Suprapubic skin (tissue), 4 donors: ENCODE measurements around the gene B3GNT3. TPM values are rescaled to one million over a fixed set of nuclear protein-coding genes. Genes with fewer than 3 reads are reported as not detected.

Experiments
- DNase-seq, 2 donors: peaks; one replicate each; pipeline ENCODE4 v3.0.0-alpha.2; 2019; ENCODE audit warnings: low spot score in 2 of 2
- H3K27ac ChIP-seq: fragments of 200-600 bp; sonication (generic); one replicate; pipeline ENCODE4 v1.5.1; 2019
- H3K27me3 ChIP-seq: fragments of 200-600 bp; sonication (generic); one replicate; pipeline ENCODE4 v1.5.1; 2019
- H3K36me3 ChIP-seq: fragments of 200-600 bp; sonication (generic); one replicate; pipeline ENCODE4 v1.5.1; 2019
- H3K4me1 ChIP-seq: fragments of 200-600 bp; sonication (generic); one replicate; pipeline ENCODE4 v1.5.1; 2019
- H3K4me3 ChIP-seq: fragments of 200-600 bp; sonication (generic); one replicate; pipeline ENCODE4 v1.5.1; 2019; ENCODE audit warnings: mild to moderate bottlenecking
- H3K9me3 ChIP-seq: fragments of 200-600 bp; sonication (generic); one replicate; pipeline ENCODE4 v1.5.1; 2019
- EP300 ChIP-seq: sonication (generic); formaldehyde crosslinking; IDR thresholded peaks from one replicate; pipeline ENCODE4 v1.6.1; 2017; ENCODE audit warnings: antibody characterized with exemption
- POLR2A ChIP-seq, 2 donors: fragments of 450-650 bp; IDR thresholded peaks; one replicate each; pipeline ENCODE4 v1.6.1; 2017; ENCODE audit warnings: antibody characterized with exemption in 2 of 2, mild to moderate bottlenecking in 2 of 2, moderate library complexity in 2 of 2
- POLR2AphosphoS5 ChIP-seq, 3 donors: sonication (generic); formaldehyde crosslinking; IDR thresholded peaks; one replicate each; pipeline ENCODE4 v1.6.1; 2017; ENCODE audit warnings: antibody characterized with exemption in 3 of 3
- WGBS: methylation state at CpG from one replicate; pipeline ENCODE4 v1.1.5; 2018; 5-methylcytosine and 5-hydroxymethylcytosine counted together
- total RNA-seq, 4 donors: library from RNA; depleted of rRNA; stranded (reverse); fragments of >200 nt; gene quantifications; one replicate each; pipeline ENCODE4 v1.1.0, GENCODE V29; 2016
- TF ChIP-seq, protein P1 (sequence below), 2 donors: fragments of 200-600 bp in 1 of 2; fragments of 450-650 bp in 1 of 2; sonication (generic) in 1 of 2; IDR thresholded peaks; one replicate each; pipeline ENCODE4 v1.5.1; 2016 to 2019; ENCODE audit warnings: antibody characterized with exemption in 2 of 2, mild to moderate bottlenecking in 1 of 2, moderate library complexity in 1 of 2

B3GNT3 gene
- total RNA-seq, 4 donors from 2014 or later, result 1.4 to 12.1 (median 5.9) TPM

DNA sequence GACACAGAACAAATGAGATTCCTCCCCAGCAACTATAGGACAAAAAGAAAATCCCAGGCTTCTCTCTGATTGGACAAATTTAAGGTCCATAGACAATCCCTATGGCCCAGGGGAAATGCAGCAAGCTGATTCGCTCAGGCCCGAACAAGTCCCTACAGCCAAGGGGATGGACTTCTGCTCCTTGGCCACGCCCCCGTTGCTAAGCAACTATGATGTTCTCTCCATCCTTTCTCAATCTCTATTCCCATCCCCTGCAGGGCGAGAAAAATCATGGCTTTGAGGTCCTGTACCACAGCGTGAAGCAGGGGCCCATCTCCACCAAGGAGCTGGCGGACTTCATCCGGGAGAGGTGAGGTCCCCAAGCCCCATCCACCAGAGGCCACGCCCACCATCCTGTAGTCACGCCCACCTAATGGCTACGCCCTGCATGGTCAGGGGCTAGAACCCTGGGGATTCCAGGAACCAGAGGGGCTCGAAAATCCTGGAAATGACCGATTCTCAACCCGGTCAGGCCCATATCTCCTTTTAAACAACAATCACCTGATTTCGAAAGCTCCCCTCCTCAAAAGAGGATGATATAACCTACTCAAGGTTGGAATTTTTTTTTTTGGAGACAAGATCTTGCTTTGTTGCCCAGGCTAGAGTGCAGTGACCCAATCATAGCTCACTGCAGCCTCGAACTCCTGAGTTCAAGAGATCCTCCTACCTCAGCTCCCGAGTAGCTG, 32.3 kb upstream of the B3GNT3 start:
- Histone ChIP-seq H3K9me3 (no peaks in the 10 kb centered on the region), H3K4me1 (peaks cover 12% of the 10 kb centered on the region), H3K27me3 (no peaks in the 10 kb centered on the region), H3K36me3 (no peaks in the 10 kb centered on the region), H3K4me3 (no peak overlapping the region), H3K27ac (no peak overlapping the region)
- no peak for DNase-seq
- TF ChIP-seq POLR2A (IDR thresholded peaks at IDR 0.05), result no peak
- no peak for TF ChIP-seq EP300
- TF ChIP-seq POLR2AphosphoS5 (IDR thresholded peaks at IDR 0.05), result no peak
- TF ChIP-seq, protein P1, sequence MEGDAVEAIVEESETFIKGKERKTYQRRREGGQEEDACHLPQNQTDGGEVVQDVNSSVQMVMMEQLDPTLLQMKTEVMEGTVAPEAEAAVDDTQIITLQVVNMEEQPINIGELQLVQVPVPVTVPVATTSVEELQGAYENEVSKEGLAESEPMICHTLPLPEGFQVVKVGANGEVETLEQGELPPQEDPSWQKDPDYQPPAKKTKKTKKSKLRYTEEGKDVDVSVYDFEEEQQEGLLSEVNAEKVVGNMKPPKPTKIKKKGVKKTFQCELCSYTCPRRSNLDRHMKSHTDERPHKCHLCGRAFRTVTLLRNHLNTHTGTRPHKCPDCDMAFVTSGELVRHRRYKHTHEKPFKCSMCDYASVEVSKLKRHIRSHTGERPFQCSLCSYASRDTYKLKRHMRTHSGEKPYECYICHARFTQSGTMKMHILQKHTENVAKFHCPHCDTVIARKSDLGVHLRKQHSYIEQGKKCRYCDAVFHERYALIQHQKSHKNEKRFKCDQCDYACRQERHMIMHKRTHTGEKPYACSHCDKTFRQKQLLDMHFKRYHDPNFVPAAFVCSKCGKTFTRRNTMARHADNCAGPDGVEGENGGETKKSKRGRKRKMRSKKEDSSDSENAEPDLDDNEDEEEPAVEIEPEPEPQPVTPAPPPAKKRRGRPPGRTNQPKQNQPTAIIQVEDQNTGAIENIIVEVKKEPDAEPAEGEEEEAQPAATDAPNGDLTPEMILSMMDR (IDR thresholded peaks at IDR 0.05), result no peak
- WGBS, result 59% methylated on average over 17 of the region's 17 CpGs

DNA sequence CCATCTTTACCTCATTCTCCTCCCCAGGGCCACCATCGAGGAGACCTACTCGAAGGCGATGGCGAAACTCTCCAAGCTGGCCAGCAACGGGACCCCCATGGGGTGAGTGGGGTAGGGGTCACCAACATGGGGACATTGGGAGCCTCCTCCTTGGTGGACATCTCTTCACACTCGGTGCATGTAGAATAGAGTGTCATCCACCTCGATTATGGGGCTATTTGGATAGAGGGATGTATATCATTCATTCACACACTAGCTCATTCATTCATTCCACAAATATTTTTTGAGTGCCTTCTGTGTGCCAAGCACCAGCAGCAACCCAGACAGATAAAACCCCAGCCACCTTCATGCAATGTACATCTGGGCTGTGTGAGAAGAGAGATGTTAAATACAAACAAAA, 30.6 kb upstream of the B3GNT3 start:
- H3K4me3 ChIP-seq, result no peak overlapping the region
- no peaks in the 10 kb centered on the region for H3K9me3 ChIP-seq
- TF ChIP-seq POLR2A (IDR thresholded peaks at IDR 0.05), result no peak
- no peak for TF ChIP-seq POLR2AphosphoS5 (IDR thresholded peaks at IDR 0.05)
- TF ChIP-seq EP300, result no peak
- TF ChIP-seq, protein P1 (IDR thresholded peaks at IDR 0.05), result no peak
- WGBS, result 89% methylated on average over 5 of the region's 7 CpGs
- H3K27me3 ChIP-seq, result no peaks in the 10 kb centered on the region
- H3K36me3 ChIP-seq, result no peaks in the 10 kb centered on the region
- no peak for DNase-seq
- no peak overlapping the region for H3K27ac ChIP-seq
- peaks cover 12% of the 10 kb centered on the region for H3K4me1 ChIP-seq

DNA sequence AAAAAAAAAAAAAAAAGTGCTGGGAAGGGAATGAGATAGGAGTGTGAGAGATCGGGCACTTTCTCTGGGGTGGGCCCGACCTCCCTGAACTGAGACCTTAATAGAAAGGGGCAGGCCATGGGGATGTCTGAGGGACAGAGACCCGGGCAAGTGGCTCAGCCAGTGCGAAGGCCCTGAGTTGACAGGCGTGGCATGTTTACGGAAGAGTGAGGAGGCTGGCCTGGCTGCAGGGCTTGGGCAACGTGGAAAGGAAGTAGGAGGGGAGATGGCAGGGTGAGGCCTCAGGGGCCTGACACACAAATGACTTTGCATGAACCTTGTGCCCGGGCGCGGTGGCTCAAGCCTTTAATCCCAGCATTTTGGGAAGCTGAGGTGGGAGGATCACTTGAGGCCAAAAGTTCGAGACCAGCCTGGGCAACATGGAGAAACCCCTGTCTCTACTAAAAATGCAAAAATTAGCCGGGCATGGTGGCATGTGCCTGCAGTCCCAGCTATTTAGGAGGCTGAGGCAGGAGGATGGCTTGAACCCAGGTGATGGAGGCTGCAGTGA, 29.8 kb upstream of the B3GNT3 start:
- H3K4me3 ChIP-seq, result no peak overlapping the region
- H3K4me1 ChIP-seq, result peaks cover 12% of the 10 kb centered on the region
- TF ChIP-seq POLR2AphosphoS5 (IDR thresholded peaks at IDR 0.05) (no peak), POLR2A (IDR thresholded peaks at IDR 0.05) (no peak), EP300 (no peak)
- TF ChIP-seq, protein P1 (IDR thresholded peaks at IDR 0.05), result no peak
- H3K9me3 ChIP-seq, result no peaks in the 10 kb centered on the region
- WGBS, result 47% methylated on average over 12 of the region's 12 CpGs
- DNase-seq, result no peak
- H3K27ac ChIP-seq, result no peak overlapping the region
- H3K36me3 ChIP-seq, result no peaks in the 10 kb centered on the region
- H3K27me3 ChIP-seq, result no peaks in the 10 kb centered on the region

DNA sequence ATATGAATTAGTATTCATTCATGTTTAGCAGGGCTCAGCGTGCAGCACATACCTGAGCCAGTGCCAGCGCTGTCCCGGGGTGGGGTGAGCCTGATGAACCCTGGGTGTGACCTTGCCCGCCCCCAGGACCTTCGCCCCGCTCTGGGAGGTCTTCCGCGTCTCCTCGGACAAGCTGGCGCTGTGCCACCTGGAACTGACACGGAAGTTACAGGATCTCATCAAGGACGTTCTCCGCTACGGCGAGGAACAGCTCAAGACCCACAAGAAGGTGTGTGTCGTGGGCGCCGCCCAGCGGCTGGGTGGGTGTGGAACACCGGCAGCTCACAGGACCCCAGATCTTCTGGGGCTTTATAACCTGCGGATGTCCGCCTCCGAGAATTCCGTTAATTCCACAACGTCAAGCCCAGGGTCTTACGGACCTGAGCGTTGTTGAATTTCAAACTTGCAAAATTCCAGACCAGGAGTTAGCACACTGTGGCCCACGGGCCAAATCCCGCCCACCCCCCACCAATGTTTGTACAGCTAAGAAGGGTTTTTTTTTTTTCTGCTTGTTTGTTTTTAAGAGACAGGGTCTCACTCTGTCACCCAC, 28.3 kb upstream of the B3GNT3 start:
- no peak for TF ChIP-seq EP300
- TF ChIP-seq POLR2AphosphoS5 (IDR thresholded peaks at IDR 0.05), result no peak
- TF ChIP-seq, protein P1 (IDR thresholded peaks at IDR 0.05), result peak; percentile 43 to 67
- no peak for TF ChIP-seq POLR2A (IDR thresholded peaks at IDR 0.05)
- WGBS, result 20% methylated on average over 11 of the region's 29 CpGs

DNA sequence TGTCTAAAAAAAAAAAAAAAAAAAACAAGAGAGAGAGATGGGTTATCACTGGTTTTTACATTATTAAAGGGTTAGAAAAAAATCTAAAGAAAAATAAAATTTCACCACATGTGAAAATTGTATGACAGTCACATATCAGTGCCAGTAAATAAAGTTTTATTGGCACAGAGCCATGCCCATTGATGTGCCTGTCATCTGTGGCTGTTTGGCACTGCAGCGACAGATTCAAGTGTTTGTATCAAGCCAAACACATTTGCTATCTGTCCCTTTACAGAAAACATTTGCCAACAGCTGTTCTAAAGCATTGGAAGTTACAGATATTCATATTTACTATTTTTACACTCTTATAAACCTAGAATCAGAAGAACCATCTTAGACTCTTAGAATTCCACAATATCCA, 27.4 kb upstream of the B3GNT3 start:
- H3K27me3 ChIP-seq, result no peaks in the 10 kb centered on the region
- H3K4me1 ChIP-seq, result peaks cover 12% of the 10 kb centered on the region
- no peak for TF ChIP-seq POLR2A (IDR thresholded peaks at IDR 0.05)
- no peak for TF ChIP-seq POLR2AphosphoS5 (IDR thresholded peaks at IDR 0.05)
- no peak for TF ChIP-seq EP300
- TF ChIP-seq, protein P1 (IDR thresholded peaks at IDR 0.05), result no peak
- no peak for DNase-seq
- 33% methylated on average over 1 of the region's 1 CpG for WGBS
- no peaks in the 10 kb centered on the region for H3K36me3 ChIP-seq
- no peak overlapping the region for H3K27ac ChIP-seq
- no peaks in the 10 kb centered on the region for H3K9me3 ChIP-seq
- no peak overlapping the region for H3K4me3 ChIP-seq

More for the DNA sequence above, 28.3 kb upstream of the B3GNT3 start:
- Histone ChIP-seq H3K36me3 (no peaks in the 10 kb centered on the region), H3K27me3 (no peaks in the 10 kb centered on the region), H3K9me3 (no peaks in the 10 kb centered on the region), H3K4me1 (peaks cover 12% of the 10 kb centered on the region), H3K4me3 (no peak overlapping the region), H3K27ac (no peak overlapping the region)
- DNase-seq, result peak; percentile 78 to 90
